ENCODE measurements around the gene ACOXL.

ACOXL gene

DNA sequence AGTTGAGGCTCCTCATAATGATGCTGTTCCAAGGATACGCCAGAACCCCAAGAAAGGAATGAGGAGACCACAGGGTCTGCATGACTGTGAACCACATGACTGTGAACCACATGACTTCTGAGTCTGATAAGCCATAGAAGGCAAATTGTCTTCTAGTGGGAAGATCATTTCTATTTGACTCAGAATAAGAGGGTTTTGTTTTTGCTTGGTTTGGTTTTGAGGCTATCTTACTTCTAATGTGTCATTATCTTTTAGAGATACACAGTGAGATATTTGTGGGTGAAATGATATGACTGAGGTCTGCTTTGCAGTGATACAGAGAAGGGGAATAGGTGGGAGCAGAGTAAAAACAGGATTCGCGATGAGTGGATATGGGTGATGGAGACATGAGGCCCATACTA is 359.4 kb downstream of the ACOXL start:
- no peak for DNase-seq

DNA sequence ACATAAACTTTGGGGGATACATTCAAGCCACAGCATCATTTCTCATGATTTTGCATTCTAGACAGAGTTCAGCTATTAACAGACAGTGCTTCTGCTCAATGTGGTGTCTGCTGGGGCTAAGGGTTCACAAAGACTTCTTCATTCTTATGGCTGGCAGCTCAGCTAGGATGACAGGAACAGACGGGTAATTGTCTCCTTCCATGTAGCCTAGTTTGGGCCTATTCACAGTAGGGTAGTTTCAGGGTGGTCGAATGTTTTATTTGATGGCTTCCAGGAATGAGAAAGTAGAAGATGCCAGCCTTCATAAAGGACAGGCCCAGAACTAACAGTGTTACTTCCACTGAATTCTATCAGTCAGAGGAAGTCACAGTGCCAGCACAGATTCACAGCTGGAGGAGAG is 362.3 kb downstream of the ACOXL start:
- DNase-seq: no peak

DNA sequence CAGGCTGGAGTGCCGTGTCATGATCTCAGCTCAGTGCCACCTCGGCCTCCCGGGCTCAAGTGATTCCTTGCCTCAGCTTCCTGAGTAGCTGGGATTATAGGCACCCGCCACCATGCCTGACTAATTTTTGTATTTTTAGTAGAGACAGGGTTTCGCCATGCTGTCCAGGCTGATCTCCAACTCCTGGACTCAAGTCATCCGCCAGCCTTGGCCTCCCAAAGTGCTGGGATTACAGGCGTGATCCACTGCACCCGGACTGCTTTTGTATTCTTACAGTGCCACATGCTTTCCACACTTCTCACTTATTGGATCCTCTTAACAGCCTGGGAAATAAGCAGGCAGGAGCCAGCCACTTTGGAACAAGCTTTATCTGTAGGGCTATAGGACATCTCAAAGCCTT is 363.1 kb downstream of the ACOXL start:
- DNase-seq: no peak

DNA sequence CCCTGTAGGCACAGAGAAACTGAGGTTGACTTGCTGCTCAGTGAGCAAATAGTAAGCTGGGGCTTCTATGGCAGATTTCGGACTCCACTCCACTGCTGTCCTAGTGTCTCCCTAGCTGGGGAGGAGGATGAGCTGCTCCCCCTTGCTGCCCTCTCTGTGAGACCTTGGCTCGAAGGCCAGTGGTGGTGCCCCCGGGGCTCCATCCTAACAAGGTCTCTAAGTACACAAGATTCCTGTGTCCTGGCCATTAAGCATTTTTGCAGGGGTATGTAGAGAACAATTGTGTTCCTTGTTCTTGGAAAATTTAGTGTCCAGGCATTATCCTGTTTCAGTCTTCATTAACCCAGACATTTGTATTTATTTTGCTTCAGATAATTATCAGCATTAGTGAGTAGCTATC is 367.0 kb downstream of the ACOXL start:
- DNase-seq: no peak

DNA sequence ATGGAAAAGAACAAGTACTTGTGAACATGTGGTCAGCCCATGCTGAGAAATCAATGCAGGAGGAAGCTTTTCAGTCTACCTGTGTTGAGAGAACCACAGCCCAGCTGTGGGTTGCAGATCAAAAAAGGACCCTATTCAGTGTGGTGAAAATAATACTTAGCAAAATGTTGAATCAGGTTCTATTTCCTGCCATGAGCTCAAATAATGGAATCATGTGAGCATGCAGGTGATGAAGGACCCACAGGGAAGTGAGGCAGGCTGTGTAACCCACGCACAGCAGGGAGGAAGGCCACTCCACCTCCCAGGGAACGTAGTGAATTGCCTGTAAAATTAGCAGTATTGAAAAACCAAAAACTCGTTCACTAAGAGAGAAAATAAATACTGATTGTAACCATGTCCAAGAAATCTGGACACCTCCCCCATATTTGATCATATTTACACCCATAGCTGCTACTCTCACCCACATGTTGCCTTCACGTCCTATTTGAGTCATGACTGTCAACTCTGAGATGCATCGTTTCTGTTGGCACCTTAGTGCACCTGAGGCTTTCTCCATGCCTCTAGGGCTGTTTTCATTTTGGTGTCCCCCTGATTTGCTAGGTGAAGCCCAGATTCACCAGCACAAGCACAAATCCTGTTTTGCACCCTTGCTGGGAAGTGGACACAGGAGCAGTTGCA is 367.9 kb downstream of the ACOXL start:
- DNase-seq: no peak

DNA sequence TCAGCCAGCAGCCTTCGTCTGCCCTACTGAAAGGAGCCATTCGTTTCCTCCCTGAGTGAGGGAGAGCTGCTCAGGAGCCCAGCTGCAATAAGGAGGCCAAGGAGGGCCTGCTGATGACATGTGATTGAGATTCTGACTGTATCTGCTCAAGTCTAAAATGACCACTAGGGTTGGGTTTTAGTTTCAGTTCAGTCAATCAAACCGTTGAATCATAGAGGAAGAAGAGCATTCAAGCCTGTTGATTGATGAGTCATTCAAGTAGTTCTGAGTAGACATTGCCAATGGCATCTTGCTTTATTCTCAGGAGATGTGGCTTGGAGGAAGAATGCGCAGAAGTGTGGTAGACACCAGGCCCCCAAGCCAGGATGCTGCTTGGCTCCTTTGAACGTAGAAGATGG is 368.4 kb downstream of the ACOXL start:
- no peak for DNase-seq

DNA sequence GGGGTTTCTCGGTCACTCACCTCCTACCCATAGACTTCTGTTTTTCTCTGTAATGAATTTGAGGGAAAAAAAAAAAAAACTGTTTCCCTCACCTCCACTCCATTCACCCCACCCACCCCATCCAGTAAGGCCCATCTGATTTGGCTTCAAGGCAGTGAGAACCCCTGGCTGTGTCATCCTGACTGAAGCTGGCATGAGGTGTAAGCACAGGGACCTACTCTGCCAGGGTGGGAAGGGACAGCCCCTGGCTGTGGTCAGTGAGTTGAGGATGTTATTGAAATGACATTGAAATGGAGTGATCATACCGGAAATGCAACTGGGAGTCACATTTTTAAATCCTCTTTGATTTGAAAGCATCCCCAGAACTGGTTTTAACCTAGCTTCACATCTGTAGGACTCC is 369.2 kb downstream of the ACOXL start:
- DNase-seq: no peak

DNA sequence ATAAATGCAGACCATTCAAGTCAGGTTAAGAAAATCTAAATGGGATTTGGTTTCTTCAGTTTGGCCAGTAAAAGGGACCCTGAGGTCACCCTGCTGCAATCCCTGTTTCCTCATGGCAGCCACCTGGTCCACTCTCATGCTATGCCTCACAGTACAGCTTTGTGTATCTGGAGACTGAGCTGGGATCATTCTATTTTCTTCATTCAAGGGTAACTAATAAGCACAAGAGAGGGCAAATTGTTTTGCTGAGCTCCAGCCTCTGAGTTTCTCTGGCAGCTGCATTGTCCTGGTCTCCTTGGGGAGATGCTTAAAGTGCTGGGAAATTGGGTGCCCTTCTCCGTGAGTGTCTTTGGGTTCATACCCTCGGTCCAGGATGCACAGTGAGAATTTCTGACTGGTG is 369.8 kb downstream of the ACOXL start:
- DNase-seq: no peak

DNA sequence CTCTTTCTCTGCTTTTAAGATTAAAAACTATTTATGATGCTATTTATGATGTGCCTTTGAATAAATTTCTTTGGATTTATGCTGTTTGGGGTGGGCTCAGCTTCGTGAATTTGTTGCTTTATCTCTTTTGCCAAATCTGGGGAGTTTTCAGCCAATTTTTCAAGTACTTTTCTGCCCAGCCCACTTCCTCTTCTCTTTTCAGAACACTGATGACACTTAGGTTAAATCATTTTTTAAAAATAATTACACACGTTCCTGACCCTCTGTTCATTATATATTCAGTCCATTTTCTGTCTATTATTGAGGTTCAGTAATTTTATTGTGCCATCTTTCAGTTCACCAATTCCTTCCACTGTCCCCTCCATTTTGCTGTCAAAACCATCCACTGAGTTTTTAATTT is 373.6 kb downstream of the ACOXL start:
- DNase-seq: no peak

DNA sequence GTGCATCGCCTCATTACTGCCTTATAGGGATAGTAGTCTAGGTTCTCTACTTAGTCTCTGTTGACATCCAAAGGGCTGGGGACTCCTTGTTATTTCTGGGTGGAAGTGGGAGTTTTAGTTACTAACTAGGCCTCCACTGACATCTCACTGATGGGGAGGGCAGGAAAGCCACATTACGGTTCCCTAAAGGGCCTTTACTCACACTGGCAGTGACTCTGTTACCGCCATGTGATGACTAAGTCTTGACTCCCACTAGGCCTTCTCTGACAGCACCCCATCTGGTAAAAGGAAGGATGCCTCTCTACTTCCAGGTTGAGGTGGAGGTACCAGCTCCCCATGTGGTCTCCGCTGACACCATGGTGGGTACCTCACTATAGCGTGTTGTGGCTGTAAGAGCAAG is 374.3 kb downstream of the ACOXL start:
- no peak for DNase-seq

DNA sequence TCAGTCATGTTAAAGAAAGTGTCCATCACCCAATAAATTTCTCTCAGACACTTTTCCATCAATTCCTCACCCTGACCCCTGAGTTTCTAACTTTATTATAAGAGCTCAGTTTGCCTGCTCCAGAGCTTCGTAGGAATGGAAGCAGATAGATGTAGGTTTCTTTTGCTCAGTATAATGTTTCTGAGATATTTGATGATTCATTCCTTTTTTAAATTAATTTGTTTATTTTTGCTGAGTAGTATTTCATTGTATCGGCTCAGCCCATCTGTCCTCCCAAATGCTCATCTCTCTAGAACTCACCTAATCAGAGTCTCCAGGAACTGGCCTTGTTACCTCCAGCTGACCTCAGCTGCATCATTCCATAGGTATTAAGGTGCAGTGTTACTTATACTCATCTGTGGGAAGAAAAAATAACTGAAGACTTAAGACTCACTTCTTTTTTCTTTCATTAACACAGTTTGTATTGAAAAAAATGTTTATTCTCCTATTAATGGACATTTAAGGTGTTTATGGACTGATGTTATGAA is 376.4 kb downstream of the ACOXL start:
- no peak for DNase-seq

DNA sequence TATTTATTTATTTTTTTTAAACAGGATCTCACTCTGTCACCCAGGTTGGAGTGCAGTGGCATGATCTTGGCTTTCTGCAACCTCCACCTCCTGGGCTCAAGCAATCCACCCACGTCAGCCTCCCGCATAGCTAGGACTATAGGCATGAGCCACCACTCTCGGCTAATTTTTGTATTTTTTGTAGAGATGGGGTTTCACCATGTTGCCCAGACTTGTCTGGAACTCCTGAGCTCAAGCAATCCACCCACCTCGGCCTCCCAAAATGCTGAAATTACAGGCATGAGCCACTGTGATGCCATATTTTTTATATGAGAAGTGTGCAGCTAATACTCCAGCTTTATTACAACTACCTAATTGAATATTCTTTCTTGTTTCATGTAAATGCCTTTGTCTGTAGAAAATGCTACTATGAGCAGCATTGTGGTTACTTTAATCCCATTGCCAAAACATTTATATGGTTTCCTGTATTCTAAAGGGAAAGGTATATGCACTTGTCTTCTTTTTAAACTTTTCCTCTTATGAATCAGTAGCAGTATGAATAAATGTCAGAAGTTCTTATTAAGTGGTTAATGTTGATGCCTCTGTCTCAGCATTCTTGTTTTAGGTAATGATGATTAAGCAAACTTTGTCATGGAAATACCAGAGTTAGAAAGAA is 378.9 kb downstream of the ACOXL start:
- no peak for DNase-seq

DNA sequence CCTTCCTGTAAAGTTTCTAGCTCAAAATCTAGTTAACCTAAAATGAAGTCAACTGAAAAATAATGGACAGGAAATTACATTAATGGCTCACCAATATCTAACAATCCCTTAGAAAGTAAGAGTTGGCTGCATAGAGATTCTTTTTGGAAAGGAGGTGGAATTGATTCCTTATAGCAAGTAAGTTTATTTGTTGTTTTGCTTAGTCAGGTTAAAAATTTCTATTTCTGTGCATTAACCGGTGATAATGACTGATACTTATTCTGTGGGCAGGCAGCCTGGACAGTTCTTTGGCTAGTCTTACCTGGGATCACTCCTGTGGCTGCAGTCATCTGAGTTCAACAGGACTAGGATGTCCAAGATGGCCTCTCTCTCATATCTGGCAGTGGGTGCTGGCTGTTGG is 381.5 kb downstream of the ACOXL start:
- DNase-seq: no peak

DNA sequence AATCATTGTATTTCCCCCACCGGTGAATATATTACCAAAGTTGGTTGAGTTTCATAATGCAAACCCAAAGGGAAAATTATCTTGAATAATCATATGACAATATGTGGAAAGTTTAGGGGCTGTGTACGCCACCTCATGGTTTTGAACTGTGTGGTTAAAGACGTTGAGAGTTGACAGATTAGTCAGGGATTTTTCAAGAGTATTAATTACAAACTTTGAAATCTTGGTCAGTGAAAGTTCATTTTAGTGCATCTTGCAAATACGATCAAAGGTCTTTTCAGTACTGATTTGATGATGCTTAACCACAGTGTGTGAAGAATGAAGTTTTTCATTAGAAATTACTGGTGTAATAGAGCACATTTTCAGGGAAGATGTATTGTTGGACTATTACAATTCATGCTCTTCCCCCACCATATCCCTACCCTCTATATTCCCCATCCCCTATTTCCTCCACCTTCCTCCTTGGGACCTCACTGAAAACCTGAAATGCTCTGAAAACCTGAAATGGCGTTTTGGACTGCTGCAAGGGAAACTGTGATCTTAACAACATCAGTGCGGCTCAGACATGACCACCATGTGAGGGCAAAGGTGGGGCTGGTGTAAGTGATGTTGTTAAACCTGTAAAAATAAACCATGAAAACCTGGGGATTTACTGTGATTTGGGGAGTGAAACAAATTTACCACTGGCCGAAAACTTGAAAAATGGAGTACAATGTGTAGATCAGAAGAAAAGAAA is 383.8 kb downstream of the ACOXL start:
- no peak for DNase-seq

DNA sequence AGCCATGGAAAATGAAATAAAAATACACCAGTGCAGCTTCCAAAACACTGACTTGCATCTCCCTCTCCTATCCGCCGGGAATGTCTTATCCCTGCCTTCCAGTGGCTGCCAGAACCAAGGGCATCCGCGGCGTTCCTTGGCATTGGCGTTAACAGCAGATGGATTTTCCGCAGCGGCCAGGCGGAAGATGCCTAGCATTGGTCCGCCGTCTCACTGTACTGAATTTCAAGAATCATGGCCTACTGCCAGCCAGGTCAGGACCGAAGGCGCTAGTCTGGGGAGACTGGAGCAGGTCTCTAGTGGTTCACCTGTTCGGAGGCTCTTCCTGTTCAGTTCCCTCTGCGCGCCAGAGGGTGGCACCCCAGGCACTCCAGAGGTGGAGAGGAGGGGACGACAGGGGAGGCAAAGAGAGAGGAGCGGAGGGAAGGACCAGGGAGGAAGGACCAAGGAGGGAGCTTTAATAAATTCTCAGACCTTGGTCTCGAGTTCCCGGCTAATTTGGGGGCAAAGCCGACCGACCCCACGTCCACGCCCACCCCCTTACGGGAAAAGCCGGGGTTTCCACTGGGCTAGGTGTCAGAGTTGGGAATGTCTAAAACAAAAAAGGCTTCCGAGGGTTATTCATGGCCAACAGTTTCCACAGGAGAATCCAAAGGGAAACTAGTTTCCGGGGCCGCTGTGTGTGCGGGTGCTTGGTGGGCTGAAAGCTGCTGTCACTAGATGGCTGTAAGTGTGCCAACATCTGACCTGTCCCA is 384.6 kb downstream of the ACOXL start:
- DNase-seq: peak; percentile 88

DNA sequence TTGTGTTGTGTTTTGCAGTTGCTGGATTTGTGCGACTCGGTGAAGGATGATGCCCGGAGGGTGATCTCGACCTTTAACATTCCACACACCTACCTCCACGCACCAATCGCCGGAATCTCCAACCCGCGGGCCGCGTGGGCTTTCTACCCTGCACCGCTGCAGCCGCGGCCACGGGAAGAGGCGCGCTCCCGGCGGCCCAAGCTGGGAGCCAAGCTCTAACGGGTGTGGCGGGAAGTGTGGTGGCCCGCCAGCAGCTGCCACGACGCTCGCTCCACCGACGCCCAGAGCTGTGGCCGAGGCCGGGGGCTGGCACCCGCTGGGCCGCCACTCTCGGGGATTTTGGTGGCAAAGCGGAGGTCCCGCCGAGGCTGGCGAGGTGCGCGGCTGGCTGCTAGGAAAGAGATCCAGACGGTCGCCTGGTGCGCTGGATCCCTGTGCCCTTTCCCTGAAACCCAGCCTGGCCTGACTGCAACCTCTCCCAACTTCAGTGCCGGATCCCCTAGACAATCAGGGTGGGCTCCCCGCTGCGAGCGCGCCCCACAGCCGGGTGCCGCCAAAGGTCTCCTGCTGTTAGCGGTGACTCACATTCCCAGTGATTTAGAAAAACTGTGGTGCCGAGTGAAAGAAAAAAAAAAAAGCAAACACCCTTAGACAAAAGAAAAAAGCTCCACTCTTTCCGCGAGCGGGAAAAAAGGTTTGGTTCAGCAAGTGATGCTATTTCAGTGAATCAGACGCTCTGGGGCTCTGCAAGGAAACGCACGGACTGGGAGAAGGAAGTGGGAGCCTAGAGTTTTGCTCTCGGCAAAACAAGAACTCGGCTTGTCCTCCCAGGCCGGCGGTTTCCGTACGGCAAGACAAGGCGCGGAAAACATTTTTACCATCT is 385.5 kb downstream of the ACOXL start:
- peak; percentile 44 for DNase-seq

DNA sequence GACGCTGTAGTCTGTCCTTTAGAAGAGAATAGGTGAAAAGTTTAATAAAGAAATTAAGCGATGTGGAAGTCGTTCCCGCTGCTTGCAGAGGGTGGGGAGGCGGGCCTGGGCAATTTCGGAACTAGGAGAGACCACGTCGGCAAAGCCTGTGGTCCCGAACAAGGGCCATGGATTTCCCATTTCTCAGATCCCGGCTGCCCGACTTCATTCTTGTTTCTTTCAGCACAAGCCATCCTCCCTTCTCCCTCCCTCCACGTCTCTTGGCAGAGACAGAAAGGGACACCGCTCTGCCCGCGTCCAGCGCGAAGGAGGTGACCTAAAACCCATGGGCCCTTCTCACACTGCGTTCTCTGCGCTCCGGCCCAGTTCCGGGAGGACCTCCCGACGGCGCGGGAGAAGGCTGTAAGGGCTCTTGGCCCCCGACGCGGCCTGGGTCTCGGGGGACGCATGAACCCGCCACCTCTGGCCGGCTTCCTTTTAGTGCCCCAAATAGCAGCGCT is 386.2 kb downstream of the ACOXL start:
- no peak for DNase-seq

DNA sequence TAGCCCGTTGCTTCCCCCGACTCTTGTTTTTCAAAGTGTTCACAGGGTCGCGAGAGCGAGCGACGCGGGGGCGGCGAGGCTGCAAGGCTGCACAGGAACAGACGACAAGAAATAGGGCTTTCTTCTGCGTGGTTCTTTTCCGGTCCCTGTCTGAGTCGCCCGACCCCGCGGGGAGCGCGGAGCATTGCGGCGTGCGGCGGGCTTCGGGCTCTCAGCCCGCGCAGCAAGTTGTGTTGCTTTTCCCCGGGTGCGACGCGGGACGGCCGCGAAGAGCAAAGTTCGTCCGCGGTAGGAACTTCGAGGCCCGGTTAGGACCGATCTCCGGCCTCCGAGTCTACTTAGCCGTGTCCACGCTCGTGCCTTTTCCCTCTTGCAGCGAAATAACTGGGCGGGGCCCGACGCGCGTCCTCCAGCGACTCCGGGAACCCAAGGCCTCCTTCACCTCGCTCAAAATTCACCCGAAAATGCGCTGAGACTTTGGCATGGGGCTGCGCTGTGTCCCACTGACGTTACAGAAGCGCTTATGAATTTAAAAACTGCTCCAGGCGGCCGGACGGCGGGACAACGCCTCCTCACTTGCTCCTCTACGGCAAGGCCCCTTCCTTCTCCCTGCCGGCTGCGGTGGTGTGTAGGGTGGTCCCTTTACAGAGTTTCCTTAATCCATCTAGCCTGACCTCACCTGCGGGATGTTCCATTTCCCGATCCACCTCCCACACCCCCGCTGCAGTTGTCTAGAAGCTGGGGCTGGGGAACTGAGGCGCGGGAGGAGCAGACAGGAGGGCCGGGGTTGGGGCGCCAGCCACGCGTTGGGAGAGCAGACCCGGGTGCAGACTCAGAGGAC is 386.8 kb downstream of the ACOXL start:
- DNase-seq: no peak

DNA sequence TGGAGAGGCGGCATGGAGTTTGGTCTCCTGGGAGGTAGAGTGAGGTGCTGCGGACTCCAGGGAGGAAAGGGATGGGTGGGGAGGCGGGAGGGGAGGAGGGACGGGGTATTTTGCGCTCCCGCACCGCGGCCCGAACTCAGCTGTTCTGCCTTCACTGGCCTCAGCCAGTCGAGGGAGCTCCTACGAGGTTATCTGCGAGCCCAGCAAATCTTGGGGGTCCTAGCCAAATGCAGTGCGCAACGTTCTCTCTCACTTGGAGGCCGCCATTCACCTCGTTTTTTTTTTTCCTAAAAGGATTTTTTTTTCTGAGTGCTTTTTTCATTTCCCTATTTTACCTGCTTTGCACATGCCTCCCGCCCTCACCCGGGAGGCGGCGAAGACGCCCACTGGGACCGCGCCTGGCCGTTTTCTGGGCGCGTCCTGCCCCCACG is 387.5 kb downstream of the ACOXL start:
- DNase-seq: no peak

DNA sequence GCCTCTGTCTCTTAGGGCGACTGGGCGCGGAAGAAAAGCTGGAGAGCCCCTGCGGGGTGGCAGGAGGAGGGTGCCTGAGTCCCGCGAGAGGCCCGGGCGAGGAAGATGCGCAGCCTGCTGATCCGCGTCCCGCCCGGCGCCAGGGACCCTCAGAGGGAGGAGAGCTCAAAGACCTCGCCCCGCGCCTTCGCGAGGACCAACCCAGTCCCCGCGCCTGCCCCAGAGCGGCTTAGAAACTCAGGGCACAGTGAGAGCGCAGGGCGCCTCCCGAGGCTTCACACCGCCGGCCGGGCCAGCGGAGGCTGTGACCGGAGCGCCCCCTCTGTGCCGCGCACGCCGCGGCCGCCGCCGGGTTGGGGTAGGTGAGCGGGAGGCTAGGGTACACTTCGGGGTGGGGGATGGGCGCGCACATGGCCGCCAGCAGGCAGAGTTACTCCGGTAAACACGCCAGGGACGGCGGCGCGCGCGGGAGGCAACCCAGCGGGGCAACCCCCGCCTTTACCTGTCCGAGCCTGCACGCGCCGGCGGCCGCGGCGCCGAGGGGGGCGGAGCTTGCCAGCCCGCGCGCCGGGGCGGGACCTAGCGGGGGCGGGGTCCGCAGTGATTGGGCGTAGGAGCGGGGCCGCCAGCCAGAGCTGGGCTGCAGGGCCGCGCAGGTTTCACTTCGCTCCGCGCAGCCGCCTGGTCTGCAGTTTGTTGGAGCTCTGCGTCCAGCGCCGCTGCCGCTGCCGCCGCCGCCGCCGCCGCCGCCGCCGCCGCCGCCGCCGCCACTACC is 388.1 kb downstream of the ACOXL start, which contains the start of gene BCL2L11:
Gene BCL2L11 (plus strand): TSS at position 662 of the 775 bp plus-strand sequence. CDS start 2,832 bp downstream, outside the sequence.
- peak; percentile 86 for DNase-seq
